Transverse colon (tissue), 3 donors: ENCODE measurements around the gene LMO1.

ENCODE experiments used
- EP300 ChIP-seq: sonication (generic); formaldehyde crosslinking; IDR thresholded peaks from one replicate; pipeline ENCODE4 v1.6.1; 2017; ENCODE audit warnings: antibody characterized with exemption, low read depth
- POLR2A ChIP-seq: fragments of 450-650 bp; IDR thresholded peaks from one replicate; pipeline ENCODE4 v1.6.1; 2016; ENCODE audit warnings: antibody characterized with exemption, mild to moderate bottlenecking, moderate library complexity
- TF ChIP-seq, protein P1 (sequence below), 5 experiments: fragments of 200-600 bp in 3 of 5; fragments of 450-650 bp in 2 of 5; sonication (generic) in 3 of 5; IDR thresholded peaks; 1 replicate in 2 of 5; 2 replicates in 3 of 5; pipeline ENCODE4 v1.5.1; 2016 to 2017; ENCODE audit warnings: antibody characterized with exemption in 5 of 5, inconsistent platforms in 3 of 5, mild to moderate bottlenecking in 2 of 5, moderate library complexity in 1 of 5

DNA sequence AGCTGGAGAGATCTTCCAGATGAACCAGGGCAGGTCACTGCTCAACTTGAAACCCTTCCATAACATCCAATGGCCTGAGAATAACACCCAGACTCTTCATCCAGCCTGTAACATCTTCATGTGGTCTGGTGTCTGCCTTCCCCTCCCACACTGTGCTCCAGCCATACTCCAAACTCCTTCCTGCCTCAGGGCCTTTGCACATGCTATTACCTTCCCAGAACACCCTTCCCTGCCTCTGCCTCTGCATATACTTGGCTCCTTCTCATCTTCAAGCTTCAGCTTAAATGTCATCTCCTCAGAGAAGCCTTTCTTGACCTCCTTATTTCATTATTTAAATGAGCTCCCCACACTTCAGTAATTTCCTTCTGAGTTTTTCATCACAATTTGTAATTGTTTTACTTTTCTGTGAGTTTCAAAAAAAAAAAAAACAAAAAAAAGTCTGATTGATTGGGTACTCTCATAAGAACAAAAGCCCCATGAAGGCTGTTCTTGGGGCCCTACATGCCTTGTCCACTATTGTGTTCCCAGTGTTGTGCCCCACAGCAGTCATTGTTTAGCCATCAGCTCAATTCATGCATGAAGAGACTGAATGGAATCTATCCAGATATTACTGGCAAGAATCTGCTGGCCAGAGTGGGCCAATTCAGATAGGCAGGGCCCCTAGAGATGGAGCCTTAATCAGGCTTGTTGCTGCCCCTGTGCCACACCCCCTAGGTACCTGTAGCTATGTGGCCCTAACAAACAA, 22.1 kb downstream of the LMO1 start:
- TF ChIP-seq EP300 (no peak), POLR2A (no peak)
- TF ChIP-seq, protein P1, sequence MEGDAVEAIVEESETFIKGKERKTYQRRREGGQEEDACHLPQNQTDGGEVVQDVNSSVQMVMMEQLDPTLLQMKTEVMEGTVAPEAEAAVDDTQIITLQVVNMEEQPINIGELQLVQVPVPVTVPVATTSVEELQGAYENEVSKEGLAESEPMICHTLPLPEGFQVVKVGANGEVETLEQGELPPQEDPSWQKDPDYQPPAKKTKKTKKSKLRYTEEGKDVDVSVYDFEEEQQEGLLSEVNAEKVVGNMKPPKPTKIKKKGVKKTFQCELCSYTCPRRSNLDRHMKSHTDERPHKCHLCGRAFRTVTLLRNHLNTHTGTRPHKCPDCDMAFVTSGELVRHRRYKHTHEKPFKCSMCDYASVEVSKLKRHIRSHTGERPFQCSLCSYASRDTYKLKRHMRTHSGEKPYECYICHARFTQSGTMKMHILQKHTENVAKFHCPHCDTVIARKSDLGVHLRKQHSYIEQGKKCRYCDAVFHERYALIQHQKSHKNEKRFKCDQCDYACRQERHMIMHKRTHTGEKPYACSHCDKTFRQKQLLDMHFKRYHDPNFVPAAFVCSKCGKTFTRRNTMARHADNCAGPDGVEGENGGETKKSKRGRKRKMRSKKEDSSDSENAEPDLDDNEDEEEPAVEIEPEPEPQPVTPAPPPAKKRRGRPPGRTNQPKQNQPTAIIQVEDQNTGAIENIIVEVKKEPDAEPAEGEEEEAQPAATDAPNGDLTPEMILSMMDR (IDR thresholded peaks at IDR 0.05), result no peak
